Measurements from ENCODE around the gene MCM6.
"Not testable (repeated sequence)": the region's sequence is repeated elsewhere in the genome, so short reads cannot be mapped to it uniquely, and the experiment has no call there.

Gene MCM6

GRCh38 chr2:135876066-135876711 is at the start of gene MCM6:
Gene MCM6 (minus strand): TSS chr2:135876443. CDS start chr2:135876365, 78 bp downstream.
- DNase-seq (ENCODE audit: low read depth, low spot score) = peak; percentile 97

- DNase-seq (ENCODE audit: low read depth, low spot score) = no peak
Observed at GRCh38 chr2:135925571-135925970, 49.3 kb upstream of the MCM6 start.

- DNase-seq (ENCODE audit: low read depth, low spot score) = no peak
Observed at GRCh38 chr2:135916207-135916606, 40.0 kb upstream of the MCM6 start.

- DNase-seq (ENCODE audit: low read depth, low spot score) = no peak
Observed at GRCh38 chr2:135914485-135914884, 38.2 kb upstream of the MCM6 start.

GRCh38 chr2:135913727-135914365 is 37.6 kb upstream of the MCM6 start:
- DNase-seq (ENCODE audit: low read depth, low spot score) = no peak

GRCh38 chr2:135909976-135910375 is 33.7 kb upstream of the MCM6 start:
- DNase-seq (ENCODE audit: low read depth, low spot score) = no peak

GRCh38 chr2:135905679-135906078 is 29.4 kb upstream of the MCM6 start:
- no peak for DNase-seq (ENCODE audit: low read depth, low spot score)

GRCh38 chr2:135904341-135904989 is 28.2 kb upstream of the MCM6 start:
- no peak for DNase-seq (ENCODE audit: low read depth, low spot score)

GRCh38 chr2:135903650-135904049 is 27.4 kb upstream of the MCM6 start:
- no peak for DNase-seq (ENCODE audit: low read depth, low spot score)

- DNase-seq (ENCODE audit: low read depth, low spot score) = no peak
Observed at GRCh38 chr2:135899567-135899966, 23.3 kb upstream of the MCM6 start.

- no peak for DNase-seq (ENCODE audit: low read depth, low spot score)
Observed at GRCh38 chr2:135898234-135898786, 22.1 kb upstream of the MCM6 start.

GRCh38 chr2:135894930-135895329 is 18.7 kb upstream of the MCM6 start:
- DNase-seq (ENCODE audit: low read depth, low spot score) = no peak

GRCh38 chr2:135893374-135893794 is 17.1 kb upstream of the MCM6 start:
- no peak for DNase-seq (ENCODE audit: low read depth, low spot score)

GRCh38 chr2:135890835-135891234 is 14.6 kb upstream of the MCM6 start:
- DNase-seq (ENCODE audit: low read depth, low spot score) = no peak

- DNase-seq (ENCODE audit: low read depth, low spot score) = no peak
Observed at GRCh38 chr2:135890149-135890548, 13.9 kb upstream of the MCM6 start.

- not testable (repeated sequence) for DNase-seq (ENCODE audit: low read depth, low spot score)
Observed at GRCh38 chr2:135888587-135888986, 12.3 kb upstream of the MCM6 start.

- DNase-seq (ENCODE audit: low read depth, low spot score) = no peak
Observed at GRCh38 chr2:135885709-135886108, 9.5 kb upstream of the MCM6 start.

GRCh38 chr2:135882415-135882814 is 6.2 kb upstream of the MCM6 start:
- no peak for DNase-seq (ENCODE audit: low read depth, low spot score)

- not testable (repeated sequence) for DNase-seq (ENCODE audit: low read depth, low spot score)
Observed at GRCh38 chr2:135876770-135877169, 527 bp upstream of the MCM6 start.

GRCh38 chr2:135875491-135876065 is 665 bp downstream of the MCM6 start:
- peak; percentile 41 for DNase-seq (ENCODE audit: low read depth, low spot score)

GRCh38 chr2:135874777-135875365 is 1.4 kb downstream of the MCM6 start:
- DNase-seq (ENCODE audit: low read depth, low spot score) = no peak

- DNase-seq (ENCODE audit: low read depth, low spot score) = no peak
Observed at GRCh38 chr2:135870571-135870970, 5.7 kb downstream of the MCM6 start.
